Upper lobe of left lung (tissue), 4 donors: ENCODE measurements around the gene RAX2.

Experiments
- POLR2A ChIP-seq, 4 donors: fragments of 450-650 bp; IDR thresholded peaks; one replicate each; pipeline ENCODE4 v1.5.1; 2016 to 2017; ENCODE audit warnings: antibody characterized with exemption in 4 of 4, mild to moderate bottlenecking in 2 of 4
- TF ChIP-seq, protein P1 (sequence below), 6 experiments: fragments of 450-650 bp in 4 of 6; fragments of 200-600 bp in 2 of 6; sonication (generic) in 2 of 6; IDR thresholded peaks; one replicate each; pipeline ENCODE4 v1.5.1; 2016 to 2019; ENCODE audit warnings: antibody characterized with exemption in 6 of 6

DNA sequence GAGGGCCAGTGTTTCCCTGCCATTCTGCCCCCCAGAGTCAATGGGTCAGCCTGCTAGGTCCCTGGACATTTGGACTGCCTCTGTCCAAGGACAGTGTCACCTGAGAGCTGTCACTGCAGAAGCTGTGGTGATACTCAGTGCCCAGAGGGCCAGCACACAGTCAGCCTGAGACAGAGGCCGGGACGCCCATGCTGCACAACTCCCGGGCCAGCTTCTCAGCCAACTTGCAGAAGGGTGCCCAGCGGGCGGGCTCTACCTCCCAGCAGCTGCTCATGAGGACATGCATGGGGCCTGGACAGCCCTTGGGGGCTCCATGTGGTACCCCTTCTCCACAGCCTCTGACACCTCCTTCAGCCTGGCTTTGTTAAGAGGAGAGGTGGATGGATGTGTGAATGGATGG, 3.8 kb upstream of the RAX2 start:
- TF ChIP-seq, protein P1, sequence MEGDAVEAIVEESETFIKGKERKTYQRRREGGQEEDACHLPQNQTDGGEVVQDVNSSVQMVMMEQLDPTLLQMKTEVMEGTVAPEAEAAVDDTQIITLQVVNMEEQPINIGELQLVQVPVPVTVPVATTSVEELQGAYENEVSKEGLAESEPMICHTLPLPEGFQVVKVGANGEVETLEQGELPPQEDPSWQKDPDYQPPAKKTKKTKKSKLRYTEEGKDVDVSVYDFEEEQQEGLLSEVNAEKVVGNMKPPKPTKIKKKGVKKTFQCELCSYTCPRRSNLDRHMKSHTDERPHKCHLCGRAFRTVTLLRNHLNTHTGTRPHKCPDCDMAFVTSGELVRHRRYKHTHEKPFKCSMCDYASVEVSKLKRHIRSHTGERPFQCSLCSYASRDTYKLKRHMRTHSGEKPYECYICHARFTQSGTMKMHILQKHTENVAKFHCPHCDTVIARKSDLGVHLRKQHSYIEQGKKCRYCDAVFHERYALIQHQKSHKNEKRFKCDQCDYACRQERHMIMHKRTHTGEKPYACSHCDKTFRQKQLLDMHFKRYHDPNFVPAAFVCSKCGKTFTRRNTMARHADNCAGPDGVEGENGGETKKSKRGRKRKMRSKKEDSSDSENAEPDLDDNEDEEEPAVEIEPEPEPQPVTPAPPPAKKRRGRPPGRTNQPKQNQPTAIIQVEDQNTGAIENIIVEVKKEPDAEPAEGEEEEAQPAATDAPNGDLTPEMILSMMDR (IDR thresholded peaks at IDR 0.05) = no peak
- TF ChIP-seq POLR2A (IDR thresholded peaks at IDR 0.05) = no peak
